Measurements from ENCODE around the gene SOCS7. TPM values are rescaled to one million over a fixed set of nuclear protein-coding genes. Genes with fewer than 3 reads are reported as not detected.

The SOCS7 gene
- total RNA-seq, 2 experiments from 2014 or later: 18.0 to 18.9 TPM

DNA sequence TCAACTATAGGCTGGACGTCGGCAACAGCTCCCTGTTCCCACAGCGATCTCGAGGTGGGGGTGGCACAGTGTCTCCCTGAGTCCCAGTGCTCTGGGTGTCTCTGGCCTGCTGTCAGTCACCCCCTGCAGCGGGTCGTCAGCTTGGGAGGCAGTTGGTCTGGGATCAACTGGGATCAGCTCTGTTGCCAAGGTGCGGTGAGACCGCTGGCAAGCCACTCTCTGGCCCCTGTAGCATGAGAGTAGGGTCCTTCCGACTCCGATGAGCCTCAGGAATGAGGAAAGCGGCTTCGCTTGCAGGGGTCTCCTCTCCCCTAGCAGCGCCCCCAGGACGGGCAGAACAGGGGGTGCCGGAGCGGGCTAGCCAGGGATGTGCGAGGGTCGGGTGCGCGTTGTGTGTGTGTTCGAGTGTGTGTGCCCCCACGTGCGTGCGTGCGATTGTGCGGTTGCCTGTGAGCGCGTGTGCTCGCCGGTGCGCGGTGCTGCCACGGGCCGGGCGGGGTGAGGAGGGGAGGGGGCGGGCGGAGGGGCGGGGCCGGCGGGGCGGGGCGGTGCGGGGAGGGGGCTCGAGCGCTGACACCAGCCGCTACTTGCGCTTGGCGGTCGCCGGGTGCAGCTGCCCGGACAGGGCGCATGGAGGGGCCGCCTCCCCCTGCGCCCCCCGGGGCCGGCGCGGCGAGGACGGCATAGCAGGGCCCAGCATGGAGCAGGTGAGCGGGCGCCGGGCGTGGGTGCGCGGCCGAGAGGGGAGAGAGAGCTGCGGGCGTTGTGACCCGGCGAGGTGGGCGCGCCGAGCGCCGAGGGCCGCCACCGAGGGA is 67.3 kb downstream of the SOCS7 start:
- intact Hi-C loops (cut with micrococcal nuclease): no loop called here
- H3K4me1 Mint-ChIP-seq (ENCODE audit: low read depth): peaks cover 18% of the 10 kb centered on the region
- H3K9me3 Mint-ChIP-seq: no peaks in the 10 kb centered on the region
- DNase-seq (peak; percentile 22), ATAC-seq (no peak)
- POLR2A ChIA-PET: no interaction called here
- H3K27ac Mint-ChIP-seq: no peak overlapping the region
- H3K27me3 Mint-ChIP-seq: peaks cover 49% of the 10 kb centered on the region
- peak overlapping the region; percentile 44 for H3K4me3 Mint-ChIP-seq
- CTCF ChIA-PET: interaction anchor here (0.7 to 1.0 kb wide), 2 partner anchors 70 kb away, joined by 3 to 5 read pairs; no protein-coding TSS in a partner anchor
- H3K36me3 Mint-ChIP-seq (ENCODE audit: low read depth): no peaks in the 10 kb centered on the region
- no peak for TF ChIP-seq CTCF (IDR thresholded peaks at IDR 0.05)

DNA sequence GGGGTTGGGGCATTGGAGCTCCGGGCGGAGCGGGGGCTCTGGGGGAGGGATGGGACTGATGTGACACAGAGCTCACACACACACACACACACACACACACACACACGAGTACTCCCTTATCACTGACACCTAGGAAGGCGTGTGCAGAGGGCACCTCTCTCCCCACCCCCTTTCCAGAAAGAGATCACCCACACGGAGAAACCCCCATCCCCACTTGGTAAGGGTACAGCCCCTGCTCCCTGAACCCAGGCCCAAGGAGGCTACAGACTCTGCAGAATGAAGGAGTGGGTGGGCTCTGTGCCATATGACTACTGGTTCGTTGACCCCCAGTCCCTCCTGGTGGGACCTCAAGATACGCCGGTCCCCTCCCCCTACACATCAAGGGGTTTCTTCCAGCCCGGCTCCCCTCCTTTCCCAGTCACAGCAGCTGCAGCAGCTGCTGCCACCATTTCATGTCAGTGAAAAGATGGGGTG is 67.9 kb downstream of the SOCS7 start:
- CTCF ChIA-PET: interaction anchor here (1.0 kb wide), 1 partner anchor 70 kb away, joined by 5 read pairs; no protein-coding TSS in a partner anchor
- no peak overlapping the region for H3K27ac Mint-ChIP-seq
- TF ChIP-seq CTCF (IDR thresholded peaks at IDR 0.05): no peak
- no peak for DNase-seq
- POLR2A ChIA-PET: interaction anchor here (0.6 kb wide), 1 partner anchor 351 kb away, joined by 3 read pairs; no protein-coding TSS in a partner anchor
- H3K36me3 Mint-ChIP-seq (ENCODE audit: low read depth): no peaks in the 10 kb centered on the region
- H3K9me3 Mint-ChIP-seq: no peaks in the 10 kb centered on the region
- no peak for ATAC-seq
- peaks cover 54% of the 10 kb centered on the region for H3K27me3 Mint-ChIP-seq
- intact Hi-C loops (cut with micrococcal nuclease): no loop called here
- H3K4me1 Mint-ChIP-seq (ENCODE audit: low read depth): peaks cover 18% of the 10 kb centered on the region
- H3K4me3 Mint-ChIP-seq: no peak overlapping the region

GRCh38 chr17:38420518-38420917 is 68.9 kb downstream of the SOCS7 start:
- CTCF ChIA-PET: interaction anchor here (0.6 to 1.5 kb wide), 3 partner anchors 8 to 164 kb away, joined by 3 to 5 read pairs (median 3); no protein-coding TSS in a partner anchor
- intact Hi-C loops (cut with micrococcal nuclease): loop anchor here (5.0 kb wide), 1 partner anchor 72 kb away; no protein-coding TSS in a partner anchor
- ATAC-seq: no peak

GRCh38 chr17:38421171-38421841 is 69.7 kb downstream of the SOCS7 start:
- CTCF ChIA-PET: interaction anchor here (0.6 to 1.5 kb wide), 4 partner anchors 8 to 163 kb away, joined by 3 to 5 read pairs (median 3); no protein-coding TSS in a partner anchor
- H3K4me3 Mint-ChIP-seq: no peak overlapping the region
- intact Hi-C loops (cut with micrococcal nuclease): loop anchor here (5.0 kb wide), 1 partner anchor 71 kb away; no protein-coding TSS in a partner anchor
- H3K9me3 Mint-ChIP-seq: no peaks in the 10 kb centered on the region
- no peaks in the 10 kb centered on the region for H3K36me3 Mint-ChIP-seq (ENCODE audit: low read depth)
- ATAC-seq (no peak), DNase-seq (no peak)
- no peak for TF ChIP-seq CTCF (IDR thresholded peaks at IDR 0.05)
- peaks cover 63% of the 10 kb centered on the region for H3K27me3 Mint-ChIP-seq
- no peak overlapping the region for H3K27ac Mint-ChIP-seq
- POLR2A ChIA-PET: interaction anchor here (1.0 to 1.1 kb wide), 2 partner anchors 18 to 72 kb away, joined by 3 read pairs; no protein-coding TSS in a partner anchor
- H3K4me1 Mint-ChIP-seq (ENCODE audit: low read depth): peaks cover 5% of the 10 kb centered on the region

More at GRCh38 chr17:38420518-38420917, 68.9 kb downstream of the SOCS7 start:
- DNase-seq: no peak
- H3K27ac Mint-ChIP-seq: no peak overlapping the region
- no peak for TF ChIP-seq CTCF (IDR thresholded peaks at IDR 0.05)
- no peaks in the 10 kb centered on the region for H3K36me3 Mint-ChIP-seq (ENCODE audit: low read depth)
- POLR2A ChIA-PET: no interaction called here
- no peak overlapping the region for H3K4me3 Mint-ChIP-seq
- peaks cover 8% of the 10 kb centered on the region for H3K4me1 Mint-ChIP-seq (ENCODE audit: low read depth)
- H3K9me3 Mint-ChIP-seq: no peaks in the 10 kb centered on the region
- H3K27me3 Mint-ChIP-seq: peaks cover 63% of the 10 kb centered on the region
